H1 (cell line): Measurements from ENCODE around the gene COL4A3.

Source experiments
- ASH2L ChIP-seq: fragments of 200-600, 300-600 bp; sonication (generic); IDR thresholded peaks from one replicate; pipeline ENCODE4 v1.7.1; 2017; ENCODE audit warnings: low read length
- BACH1 ChIP-seq: IDR thresholded peaks from 2 replicates; pipeline ENCODE4 v1.6.1; 2012; ENCODE audit warnings: low read length, improper control_type of control experiment
- CBX8 ChIP-seq: fragments of 300-800, 300-1000 bp; sonication (generic); IDR thresholded peaks from 2 replicates; pipeline ENCODE4 v1.7.1; 2016; ENCODE audit warnings: low read depth, low read length, borderline replicate concordance
- CTCF ChIP-seq, 3 experiments: IDR thresholded peaks; 1 replicate in 2 of 3; 2 replicates in 1 of 3; pipeline versions ENCODE4 v1.5.1 to v1.6.1; 2011; ENCODE audit warnings: low read length in 3 of 3, mild to moderate bottlenecking in 3 of 3, inconsistent platforms in 2 of 3, low read depth in 1 of 3, moderate library complexity in 1 of 3; ENCODE audit not compliant: insufficient read depth in 1 of 3; ENCODE audit errors: control extremely low read depth in 1 of 3
- EZH2 ChIP-seq: fragments of 200-600 bp; sonication (generic); IDR thresholded peaks from 2 replicates; pipeline ENCODE4 v1.7.1; 2012; ENCODE audit warnings: low read depth, mild to moderate bottlenecking, moderate library complexity, low read length, inconsistent platforms; ENCODE audit not compliant: severe bottlenecking
- GABPA ChIP-seq: IDR thresholded peaks from 2 replicates; pipeline ENCODE4 v1.6.1; 2011; ENCODE audit warnings: mild to moderate bottlenecking, low read length, moderate library complexity, borderline replicate concordance; ENCODE audit not compliant: insufficient read depth
- MAFK ChIP-seq: IDR thresholded peaks from 2 replicates; pipeline ENCODE4 v1.6.1; 2012; ENCODE audit warnings: low read depth, mild to moderate bottlenecking, improper control_type of control experiment, low read length
- POLR2A ChIP-seq, 2 experiments: IDR thresholded peaks; 1 replicate in 1 of 2; 2 replicates in 1 of 2; pipeline ENCODE4 v1.6.1; 2011; ENCODE audit warnings: low read depth in 2 of 2, low read length in 2 of 2, mild to moderate bottlenecking in 2 of 2; ENCODE audit errors: control extremely low read depth in 1 of 2
- POLR2AphosphoS5 ChIP-seq: IDR thresholded peaks from 2 replicates; pipeline ENCODE4 v1.6.1; 2011; ENCODE audit warnings: low read depth, low read length
- RAD21 ChIP-seq, 2 experiments: IDR thresholded peaks in 1 of 2; conservative IDR thresholded peaks in 1 of 2; 2 replicates each; pipeline ENCODE4 v1.6.1; 2011; ENCODE audit warnings: low read depth in 2 of 2, low read length in 2 of 2, improper control_type of control experiment in 1 of 2, inconsistent platforms in 1 of 2, mild to moderate bottlenecking in 1 of 2, moderate library complexity in 1 of 2
- RBBP5 ChIP-seq: IDR thresholded peaks from 2 replicates; pipeline ENCODE4 v1.7.1; 2012; ENCODE audit warnings: low read depth, mild to moderate bottlenecking, inconsistent platforms, low read length, moderate library complexity, borderline replicate concordance
- SAP30 ChIP-seq: fragments of 300-600 bp; sonication (generic); IDR thresholded peaks from 2 replicates; pipeline ENCODE4 v1.7.1; 2012; ENCODE audit warnings: low read length, moderate library complexity, mild to moderate bottlenecking, inconsistent platforms; ENCODE audit not compliant: insufficient read depth, insufficient replicate concordance
- TEAD4 ChIP-seq: IDR thresholded peaks from 2 replicates; pipeline ENCODE4 v1.6.1; 2012; ENCODE audit warnings: low read depth, low read length, inconsistent platforms, mixed read lengths
- ZNF274 ChIP-seq: IDR thresholded peaks from 2 replicates; pipeline ENCODE4 v1.7.0; 2012; ENCODE audit warnings: low read length, borderline replicate concordance; ENCODE audit errors: extremely low read depth

DNA sequence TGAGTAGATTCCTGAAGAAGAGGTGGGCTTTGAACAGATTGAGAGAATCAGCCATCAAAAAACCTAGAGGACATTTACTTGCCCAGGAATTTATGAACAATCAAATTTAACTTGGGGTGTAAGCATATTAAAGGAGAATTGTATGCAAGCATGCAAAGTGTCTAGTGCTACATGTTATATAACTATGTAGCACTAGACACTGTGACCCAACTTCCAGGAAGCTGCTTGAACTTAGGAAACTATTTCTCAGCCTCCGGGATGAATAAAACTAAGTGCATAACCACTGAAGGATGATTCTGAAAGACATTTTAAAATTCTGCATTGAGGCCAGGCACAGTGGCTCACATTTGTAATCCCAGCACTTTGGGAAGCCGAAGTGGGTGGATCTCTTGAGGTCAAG is 173.0 kb downstream of the COL4A3 start:
- TF ChIP-seq CTCF (IDR thresholded peaks at IDR 0.05; ENCODE audit: control extremely low read depth in 1 of 3, insufficient read depth in 1 of 3, low read depth in 1 of 3, low read length in 3 of 3) (no peak), POLR2A (IDR thresholded peaks at IDR 0.05; ENCODE audit: control extremely low read depth in 1 of 2, low read depth in 2 of 2, low read length in 2 of 2) (no peak), ASH2L (no peak), BACH1 (no peak), MAFK (no peak), ZNF274 (no peak), SAP30 (no peak), RAD21 (IDR thresholded peaks at IDR 0.05 in 1 of 2, conservative IDR thresholded peaks at IDR 0.05 in 1 of 2; ENCODE audit: low read depth in 2 of 2, low read length in 2 of 2) (no peak), EZH2 (no peak), POLR2AphosphoS5 (no peak), TEAD4 (no peak), RBBP5 (no peak), CBX8 (no peak), GABPA (no peak)
